K562 (cell line): ENCODE results near the gene GINS2. TPM values are rescaled to one million over a fixed set of nuclear protein-coding genes. Genes with fewer than 3 reads are reported as not detected.

Experiments
- ATAC-seq: fragments of 200-7000 bp; cut with Tn5 transposase; 3 replicates; pipeline ENCODE4 v1.9.1; 2020; ENCODE audit warnings: moderate library complexity
- BruUV-seq: library from RNA; stranded (reverse); fragments of 400-500 nt; replicated peaks from 2 replicates; lab custom pipeline; 2021; lab: Mats Ljungman, UMichigan
- CTCF ChIA-PET: fragments of 300-600 bp; formaldehyde crosslinking; extraction: SDS; loops from one replicate; lab custom pipeline; 2021; ENCODE audit warnings: low intra/inter-chr PET ratio; lab: Yijun Ruan, JAX
- POLR2A ChIA-PET: fragments of 300-600, 350-650 bp; sonication (Branson Sonifier 250); formaldehyde crosslinking; extraction: SDS; loops from one replicate; lab custom pipeline; 2021; ENCODE audit warnings: antibody characterized with exemption, inconsistent platforms; lab: Yijun Ruan, JAX
- DNase-seq, 4 experiments: peaks; one replicate each; pipeline versions ENCODE4 v3.0.0 to v3.0.0-alpha.2; 2011 to 2018; ENCODE audit warnings: low spot score in 3 of 4, mixed read lengths in 3 of 4; ENCODE audit errors: extremely low read depth in 1 of 4
- FAIRE-seq: peaks from 2 replicates; lab custom pipeline; 2011; peaks lifted over from hg19 to GRCh38; lab: Jason Lieb, UNC
- H2AFZ ChIP-seq: 2 replicates; pipeline ENCODE4 v1.6.0; 2011; ENCODE audit warnings: low read depth, low read length, control low read depth, inconsistent platforms
- H3K27ac ChIP-seq: fragments of 200-600 bp; 3 replicates; pipeline ENCODE4 v1.8.0; 2011; ENCODE audit warnings: low read depth, mild to moderate bottlenecking, control low read depth, inconsistent platforms, low read length, moderate library complexity, mixed read lengths; ENCODE audit errors: extremely low read depth
- H3K27me3 ChIP-seq, 2 experiments: fragments of 300-600 bp in 1 of 2; 2 replicates in 1 of 2; 3 replicates in 1 of 2; pipeline versions ENCODE4 v1.6.0 to v1.8.0; 2011; ENCODE audit warnings: inconsistent platforms in 2 of 2, low read length in 2 of 2, mild to moderate bottlenecking in 1 of 2, mixed read lengths in 1 of 2, moderate library complexity in 1 of 2; ENCODE audit not compliant: control insufficient read depth in 2 of 2, insufficient read depth in 2 of 2
- H3K36me3 ChIP-seq: fragments of 300-600 bp; 3 replicates; pipeline ENCODE4 v1.8.0; 2011; ENCODE audit warnings: mild to moderate bottlenecking, low read length, inconsistent platforms; ENCODE audit not compliant: control insufficient read depth, insufficient read depth
- H3K4me1 ChIP-seq, 2 experiments: fragments of 200-600 bp in 1 of 2; replicated peaks in 1 of 2; 2 replicates in 1 of 2; 3 replicates in 1 of 2; pipeline versions ENCODE4 v1.5.1 to v1.8.0; 2011; ENCODE audit warnings: inconsistent platforms in 2 of 2, low read length in 2 of 2, mild to moderate bottlenecking in 1 of 2, mixed read lengths in 1 of 2, moderate library complexity in 1 of 2; ENCODE audit not compliant: control insufficient read depth in 2 of 2, insufficient read depth in 2 of 2
- H3K4me2 ChIP-seq: 2 replicates; pipeline ENCODE4 v1.6.1; 2011; ENCODE audit warnings: low read length, control low read depth, inconsistent platforms, mixed read lengths; ENCODE audit not compliant: insufficient read depth
- H3K4me3 ChIP-seq: fragments of 200-600 bp; sonication (generic), shearing (Covaris generic); 2 replicates; pipeline ENCODE4 v1.5.1; 2016; ENCODE audit warnings: control low read depth, inconsistent platforms
- H3K79me2 ChIP-seq: fragments of 200-600 bp; 3 replicates; pipeline ENCODE4 v1.8.0; 2011; ENCODE audit warnings: low read length, inconsistent platforms; ENCODE audit not compliant: control insufficient read depth, insufficient read depth
- H3K9ac ChIP-seq, 2 experiments: 2 replicates each; pipeline versions ENCODE4 v1.6.0 to v1.6.1; 2011; ENCODE audit warnings: low read depth in 2 of 2, low read length in 2 of 2, control low read depth in 1 of 2, inconsistent platforms in 1 of 2, mild to moderate bottlenecking in 1 of 2, mixed read lengths in 1 of 2; ENCODE audit not compliant: insufficient read depth in 1 of 2
- H3K9me1 ChIP-seq: one replicate; pipeline ENCODE4 v1.6.0; 2011; ENCODE audit warnings: inconsistent platforms, mild to moderate bottlenecking, low read length, moderate library complexity; ENCODE audit not compliant: control insufficient read depth, insufficient read depth
- H3K9me3 ChIP-seq: replicated peaks from 2 replicates; pipeline ENCODE4 v1.5.1; 2011; ENCODE audit warnings: low read depth, low read length, inconsistent platforms; ENCODE audit not compliant: control insufficient read depth, insufficient read depth
- H4K20me1 ChIP-seq: replicated peaks from 2 replicates; pipeline ENCODE4 v1.6.1; 2011; ENCODE audit warnings: low read length, inconsistent platforms, mixed read lengths; ENCODE audit not compliant: control insufficient read depth, insufficient read depth
- GATAD2A ChIP-seq: fragments of 450-650 bp; IDR thresholded peaks from 2 replicates; pipeline ENCODE4 v1.6.1; 2017
- KDM5B ChIP-seq: fragments of 200-600 bp; sonication (generic); IDR thresholded peaks from 2 replicates; pipeline ENCODE4 v1.6.1; 2012; ENCODE audit warnings: low read depth, mild to moderate bottlenecking, moderate library complexity, low read length, control low read depth, inconsistent platforms; ENCODE audit not compliant: insufficient replicate concordance
- L3MBTL2 ChIP-seq: fragments of 450-650 bp; IDR thresholded peaks from 2 replicates; pipeline ENCODE4 v1.6.1; 2016; ENCODE audit warnings: mild to moderate bottlenecking, moderate library complexity
- WGBS: fragments of 100-300 bp; shearing (Covaris generic); methylation state at CpG from one replicate; pipeline ENCODE4 v1.1.6; 2016; ENCODE audit warnings: low coverage, mixed read lengths; ENCODE audit not compliant: insufficient coverage; ENCODE audit errors: missing lambda C conversion rate; 5-methylcytosine and 5-hydroxymethylcytosine counted together
- in situ Hi-C: fragments of 300-500 bp; cut with MboI; formaldehyde crosslinking; loops from 4 replicates; pipeline ENCODE4 v1.15.0; 2018; ENCODE audit warnings: inconsistent platforms, mixed read lengths
- intact Hi-C: fragments of 100-400 bp; cut with micrococcal nuclease; formaldehyde crosslinking; loops from 2 replicates; pipeline ENCODE4 v1.14.2; 2022
- polyA plus RNA-seq, 8 experiments: library from polyadenylated mRNA; depleted of rRNA in 4 of 8; stranded (reverse) in 5 of 8; unstranded in 3 of 8; fragments of >200 nt; fragmentation: Nextera tagmentation in 2 of 8; fragmentation: Illumina TruSeq in 1 of 8; extraction: Ambion mirVana in 2 of 8; extraction: Trizol in 1 of 8; gene quantifications; 2 replicates each; pipeline versions ENCODE4 v1.2.1 to v1.2.3, GENCODE V29; 2011 to 2014; ENCODE audit warnings: inconsistent platforms in 1 of 8, missing spikeins in 1 of 8
- total RNA-seq, 7 experiments: library from RNA; depleted of rRNA in 6 of 7; stranded (reverse); fragments of >200 nt in 6 of 7; fragmentation: Illumina TruSeq in 2 of 7; extraction: Trizol in 2 of 7; gene quantifications; 2 replicates each; pipeline versions ENCODE4 v1.2.1 to v1.2.3, GENCODE V29; 2011 to 2021; ENCODE audit warnings: low replicate concordance in 1 of 7

Gene GINS2
- total and polyA plus RNA-seq, 9 of the 15 experiments (the other 6 are each of a cell fraction or from before 2014, with no cell fraction given) = 40.4 to 76.2 (median 44.6) TPM

- Histone ChIP-seq H3K4me2 (no peak overlapping the region), H3K27ac (no peak overlapping the region), H3K9me1 (no peaks in the 10 kb centered on the region), H3K9me3 (no peaks in the 10 kb centered on the region), H3K36me3 (no peaks in the 10 kb centered on the region), H3K4me1 (peaks cover 0 to 5% of the 10 kb centered on the region in 2 experiments; a peak in 1 of 5 replicates), H3K9ac (no peak overlapping the region), H3K4me3 (no peak overlapping the region), H3K79me2 (no peaks in the 10 kb centered on the region), H3K27me3 (peaks cover 50 to 92% of the 10 kb centered on the region in 2 experiments; a peak in 4 of 5 replicates)
- in situ Hi-C loops = no loop called here
- DNase-seq = no peak
- POLR2A ChIA-PET = interaction anchor here (0.8 kb wide), 1 partner anchor 8 kb away, joined by 6 read pairs; no protein-coding TSS in a partner anchor
- BruUV-seq = no TSS peak
- 6% methylated on average over 20 of the region's 20 CpGs for WGBS
- TF ChIP-seq GATAD2A (no peak), L3MBTL2 (no peak), KDM5B (no peak)
- TF ChIP-seq, all 486 proteins: peak for 0
- no peak for FAIRE-seq
- ATAC-seq = no peak
- Histone ChIP-seq H2AFZ (no peak overlapping the region), H4K20me1 (peaks cover 19% of the 10 kb centered on the region; the same call in 1 of the 2 replicates)
- intact Hi-C loops = no loop called here
- CTCF ChIA-PET = no interaction called here
Observed at GRCh38 chr16:85724126-85724879, 35.5 kb upstream of the GINS2 start.
